Measurements from ENCODE around the gene SOX21.

Gene SOX21

GRCh38 chr13:94753327-94753726 is 41.0 kb upstream of the SOX21 start:
- no peak for TF ChIP-seq SIN3A (IDR thresholded peaks at IDR 0.05; ENCODE audit: borderline replicate concordance, insufficient read depth, low read length)
- TF ChIP-seq REST (IDR thresholded peaks at IDR 0.05; ENCODE audit: insufficient read depth in 1 of 2, low read depth in 2 of 2, low read length in 2 of 2), result no peak
- no peak for TF ChIP-seq TAF1 (IDR thresholded peaks at IDR 0.05; ENCODE audit: borderline replicate concordance, insufficient read depth, low read length)
- no peak for TF ChIP-seq POLR2AphosphoS5 (IDR thresholded peaks at IDR 0.05; ENCODE audit: low read depth, low read length)
- no peak for TF ChIP-seq FOXP2 (optimal IDR thresholded peaks at IDR 0.05; ENCODE audit: borderline replicate concordance, extremely low read depth, extremely low read length, insufficient read depth)

GRCh38 chr13:94749162-94749561 is 36.8 kb upstream of the SOX21 start:
- no peak for TF ChIP-seq TAF1 (IDR thresholded peaks at IDR 0.05; ENCODE audit: borderline replicate concordance, insufficient read depth, low read length)
- no peak for TF ChIP-seq REST (IDR thresholded peaks at IDR 0.05; ENCODE audit: insufficient read depth in 1 of 2, low read depth in 2 of 2, low read length in 2 of 2)
- no peak for TF ChIP-seq POLR2AphosphoS5 (IDR thresholded peaks at IDR 0.05; ENCODE audit: low read depth, low read length)
- TF ChIP-seq FOXP2 (optimal IDR thresholded peaks at IDR 0.05; ENCODE audit: borderline replicate concordance, extremely low read depth, extremely low read length, insufficient read depth), result no peak
- TF ChIP-seq SIN3A (IDR thresholded peaks at IDR 0.05; ENCODE audit: borderline replicate concordance, insufficient read depth, low read length), result no peak

- TF ChIP-seq REST (IDR thresholded peaks at IDR 0.05; ENCODE audit: insufficient read depth in 1 of 2, low read depth in 2 of 2, low read length in 2 of 2) (no peak), SIN3A (IDR thresholded peaks at IDR 0.05; ENCODE audit: borderline replicate concordance, insufficient read depth, low read length) (no peak), TAF1 (IDR thresholded peaks at IDR 0.05; ENCODE audit: borderline replicate concordance, insufficient read depth, low read length) (no peak), POLR2AphosphoS5 (IDR thresholded peaks at IDR 0.05; ENCODE audit: low read depth, low read length) (no peak), FOXP2 (optimal IDR thresholded peaks at IDR 0.05; ENCODE audit: borderline replicate concordance, extremely low read depth, extremely low read length, insufficient read depth) (no peak)
Measured at GRCh38 chr13:94739235-94739634, 26.9 kb upstream of the SOX21 start.

- no peak for TF ChIP-seq POLR2AphosphoS5 (IDR thresholded peaks at IDR 0.05; ENCODE audit: low read depth, low read length)
- no peak for TF ChIP-seq TAF1 (IDR thresholded peaks at IDR 0.05; ENCODE audit: borderline replicate concordance, insufficient read depth, low read length)
- TF ChIP-seq SIN3A (IDR thresholded peaks at IDR 0.05; ENCODE audit: borderline replicate concordance, insufficient read depth, low read length), result no peak
- TF ChIP-seq REST (IDR thresholded peaks at IDR 0.05; ENCODE audit: insufficient read depth in 1 of 2, low read depth in 2 of 2, low read length in 2 of 2), result no peak
- no peak for TF ChIP-seq FOXP2 (optimal IDR thresholded peaks at IDR 0.05; ENCODE audit: borderline replicate concordance, extremely low read depth, extremely low read length, insufficient read depth)
Measured at GRCh38 chr13:94731028-94731427, 18.7 kb upstream of the SOX21 start.

GRCh38 chr13:94726425-94726824 is 14.1 kb upstream of the SOX21 start:
- no peak for TF ChIP-seq TAF1 (IDR thresholded peaks at IDR 0.05; ENCODE audit: borderline replicate concordance, insufficient read depth, low read length)
- TF ChIP-seq POLR2AphosphoS5 (IDR thresholded peaks at IDR 0.05; ENCODE audit: low read depth, low read length), result no peak
- no peak for TF ChIP-seq FOXP2 (optimal IDR thresholded peaks at IDR 0.05; ENCODE audit: borderline replicate concordance, extremely low read depth, extremely low read length, insufficient read depth)
- no peak for TF ChIP-seq SIN3A (IDR thresholded peaks at IDR 0.05; ENCODE audit: borderline replicate concordance, insufficient read depth, low read length)
- no peak for TF ChIP-seq REST (IDR thresholded peaks at IDR 0.05; ENCODE audit: insufficient read depth in 1 of 2, low read depth in 2 of 2, low read length in 2 of 2)
